Activated CD4-positive, alpha-beta memory T cell treated with anti-CD3 and anti-CD28 coated beads for 36 hours (primary cell): Measurements from ENCODE around the gene TCAF1. TPM values are rescaled to one million over a fixed set of nuclear protein-coding genes. Genes with fewer than 3 reads are reported as not detected.
"Not testable (repeated sequence)": the region's sequence is repeated elsewhere in the genome, so short reads cannot be mapped to it uniquely, and the experiment has no call there.

Experiments
- CTCF ChIA-PET: fragments of 350-600 bp; sonication (Branson Sonifier 250); formaldehyde crosslinking; loops from one replicate; lab custom pipeline; 2021; ENCODE audit warnings: antibody characterized with exemption, inconsistent platforms; lab: Charles Lee
- POLR2A ChIA-PET: fragments of 350-600 bp; sonication (Branson Sonifier 250); formaldehyde crosslinking; loops from one replicate; lab custom pipeline; 2021; ENCODE audit warnings: antibody characterized with exemption; lab: Charles Lee
- DNase-seq: peaks from one replicate; pipeline ENCODE4 v3.0.0-alpha.2; 2020
- H3K27ac Mint-ChIP-seq: one replicate; pipeline ENCODE4 v1.8.0; 2021; ENCODE audit warnings: mixed read lengths
- H3K27me3 Mint-ChIP-seq: one replicate; pipeline ENCODE4 v1.8.0; 2021; ENCODE audit warnings: mixed read lengths
- H3K36me3 Mint-ChIP-seq: one replicate; pipeline ENCODE4 v1.8.0; 2021; ENCODE audit warnings: mixed read lengths
- H3K4me1 Mint-ChIP-seq: one replicate; pipeline ENCODE4 v1.8.0; 2021; ENCODE audit warnings: low read depth, mixed read lengths
- H3K4me3 Mint-ChIP-seq: one replicate; pipeline ENCODE4 v1.8.0; 2021; ENCODE audit warnings: mild to moderate bottlenecking, mixed read lengths
- H3K9me3 Mint-ChIP-seq: one replicate; pipeline ENCODE4 v1.8.0; 2021; ENCODE audit warnings: mixed read lengths
- intact Hi-C: fragments of 100-400 bp; cut with micrococcal nuclease; formaldehyde crosslinking; loops from one replicate; pipeline ENCODE4 v1.15.1; 2023
- total RNA-seq, 2 experiments: library from RNA; stranded (reverse); gene quantifications; one replicate each; pipeline ENCODE4 v1.2.3, GENCODE V29; 2021

TCAF1 gene
- total RNA-seq, 2 experiments from 2014 or later = 25.8 to 26.1 TPM

DNA sequence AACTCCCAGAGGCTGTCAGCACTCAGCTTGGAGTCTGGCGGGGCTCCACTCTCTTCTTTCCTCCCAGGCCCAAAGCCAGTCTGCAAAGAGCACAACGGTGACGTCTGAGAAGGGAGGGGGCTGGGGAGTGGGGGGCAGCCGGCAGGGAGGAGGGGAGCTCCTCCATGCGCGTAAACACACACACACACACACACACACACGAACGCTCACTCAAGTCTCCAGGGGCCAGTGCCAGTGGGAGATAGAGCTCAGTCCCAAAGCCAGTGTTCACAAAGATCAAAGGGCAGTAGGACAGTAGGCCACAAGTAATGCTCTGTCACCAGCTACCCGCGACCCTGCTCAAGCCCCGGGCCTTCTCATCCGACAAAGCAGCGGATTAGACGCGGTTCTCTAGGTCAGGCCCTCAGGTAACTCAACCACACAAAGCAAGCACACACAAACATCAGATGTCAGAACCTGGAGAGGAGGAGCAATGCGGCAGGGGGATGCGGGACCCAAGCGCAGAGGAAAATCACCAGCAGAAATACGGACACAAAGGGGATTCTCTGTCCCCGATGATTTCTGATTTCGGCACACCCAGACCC is 19.9 kb downstream of the TCAF1 start:
- H3K36me3 Mint-ChIP-seq = peaks cover 3% of the 10 kb centered on the region
- H3K27me3 Mint-ChIP-seq = peaks cover 21% of the 10 kb centered on the region
- ChIA-PET CTCF (interaction anchor here (1.0 to 1.4 kb wide), 2 partner anchors 11 to 19 kb away, joined by 3 read pairs; no protein-coding TSS in a partner anchor), POLR2A (no interaction called here)
- DNase-seq = no peak
- intact Hi-C loops = no loop called here
- no peak overlapping the region for H3K27ac Mint-ChIP-seq
- peaks cover 15% of the 10 kb centered on the region for H3K4me1 Mint-ChIP-seq
- no peak overlapping the region for H3K4me3 Mint-ChIP-seq
- no peaks in the 10 kb centered on the region for H3K9me3 Mint-ChIP-seq

DNA sequence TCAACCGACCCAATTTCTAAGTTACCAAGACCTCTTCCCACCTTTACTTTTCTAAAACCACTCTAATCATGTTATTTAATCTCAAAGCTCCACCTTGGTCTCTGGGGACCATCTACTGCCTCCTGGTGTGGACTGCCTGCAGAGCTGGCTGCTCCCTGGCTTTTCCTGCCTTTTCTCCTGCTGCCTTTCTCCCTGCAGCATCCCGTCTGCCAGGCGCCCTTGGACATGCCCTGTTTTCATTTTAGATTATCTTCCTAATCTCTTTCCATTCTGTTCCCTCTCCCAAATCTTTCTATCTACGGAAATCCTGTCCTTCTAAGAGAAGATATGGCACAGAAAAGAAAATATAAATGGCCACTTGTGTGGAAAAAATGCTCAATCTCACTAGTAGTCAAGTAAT is 23.1 kb downstream of the TCAF1 start:
- Mint-ChIP-seq H3K27ac (no peak overlapping the region), H3K36me3 (peaks cover 10% of the 10 kb centered on the region), H3K4me3 (no peak overlapping the region), H3K9me3 (no peaks in the 10 kb centered on the region), H3K27me3 (peaks cover 9% of the 10 kb centered on the region), H3K4me1 (peaks cover 9% of the 10 kb centered on the region)
- ChIA-PET CTCF (no interaction called here), POLR2A (no interaction called here)
- intact Hi-C loops = no loop called here
- no peak for DNase-seq

- intact Hi-C loops = no loop called here
- Mint-ChIP-seq H3K27me3 (peaks cover under 1% of the 10 kb centered on the region), H3K4me1 (no peaks in the 10 kb centered on the region), H3K4me3 (no peak overlapping the region), H3K36me3 (peaks cover 10% of the 10 kb centered on the region), H3K9me3 (no peaks in the 10 kb centered on the region), H3K27ac (no peak overlapping the region)
- DNase-seq = no peak
- POLR2A ChIA-PET = no interaction called here
- CTCF ChIA-PET = interaction anchor here (1.4 kb wide), 1 partner anchor 16 kb away, joined by 3 read pairs; no protein-coding TSS in a partner anchor
Observed at GRCh38 chr7:143877098-143877497, 24.9 kb downstream of the TCAF1 start.

- Mint-ChIP-seq H3K27ac (no peak overlapping the region), H3K4me1 (no peaks in the 10 kb centered on the region), H3K4me3 (no peak overlapping the region), H3K36me3 (peaks cover 10% of the 10 kb centered on the region), H3K9me3 (no peaks in the 10 kb centered on the region), H3K27me3 (no peaks in the 10 kb centered on the region)
- intact Hi-C loops = no loop called here
- ChIA-PET POLR2A (no interaction called here), CTCF (interaction anchor here (1.4 kb wide), 1 partner anchor 17 kb away, joined by 3 read pairs; no protein-coding TSS in a partner anchor)
- no peak for DNase-seq
Observed at GRCh38 chr7:143876218-143876617, 25.8 kb downstream of the TCAF1 start.

DNA sequence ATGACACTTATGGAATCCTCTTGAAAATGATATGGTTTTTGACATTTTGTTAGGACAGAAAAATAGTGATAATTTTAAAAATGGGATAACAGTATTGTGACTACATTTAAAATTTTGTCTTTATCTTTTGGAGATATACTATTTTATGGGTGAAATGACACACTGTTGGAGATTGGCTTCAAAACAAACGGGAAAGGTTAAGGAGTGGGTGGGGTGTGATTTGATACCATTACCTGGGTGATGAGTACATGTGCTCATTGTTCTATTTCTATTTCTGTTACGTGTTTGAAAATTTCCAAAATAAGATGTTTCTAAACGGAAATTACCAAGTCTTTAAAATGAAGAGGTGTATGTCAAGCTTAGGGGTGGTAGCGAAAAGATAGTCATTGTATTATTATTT is 28.7 kb downstream of the TCAF1 start:
- POLR2A ChIA-PET, CTCF ChIA-PET, intact Hi-C loops: not testable (repeated sequence)

DNA sequence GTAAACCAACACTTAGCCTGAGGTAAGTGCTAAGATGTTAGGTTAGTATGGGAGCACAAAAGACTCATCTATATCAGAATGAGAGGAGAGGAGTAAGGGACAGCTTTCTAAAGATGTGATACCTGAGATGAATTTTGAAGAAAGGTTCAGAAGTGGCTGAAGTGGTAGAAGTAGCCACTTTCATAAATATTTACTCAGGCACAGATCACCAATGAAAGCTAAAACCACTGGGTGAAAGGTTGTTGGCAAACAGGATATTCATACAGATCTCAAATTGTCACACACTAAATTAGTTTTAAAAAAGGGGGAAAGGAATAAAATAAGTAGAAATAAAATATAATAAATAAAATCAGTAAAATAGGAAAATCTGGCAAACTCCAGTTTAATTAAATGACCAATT is 30.4 kb downstream of the TCAF1 start:
- intact Hi-C loops, POLR2A ChIA-PET, CTCF ChIA-PET, H3K4me3 Mint-ChIP-seq, H3K27me3 Mint-ChIP-seq, H3K36me3 Mint-ChIP-seq, H3K9me3 Mint-ChIP-seq, H3K27ac Mint-ChIP-seq, H3K4me1 Mint-ChIP-seq, DNase-seq: not testable (repeated sequence)

More for the DNA sequence above, 28.7 kb downstream of the TCAF1 start:
- H3K27me3 Mint-ChIP-seq, H3K36me3 Mint-ChIP-seq, H3K4me1 Mint-ChIP-seq, H3K9me3 Mint-ChIP-seq, H3K4me3 Mint-ChIP-seq, H3K27ac Mint-ChIP-seq, DNase-seq: not testable (repeated sequence)

- intact Hi-C loops, H3K27ac Mint-ChIP-seq, POLR2A ChIA-PET, H3K4me1 Mint-ChIP-seq, H3K36me3 Mint-ChIP-seq, H3K27me3 Mint-ChIP-seq, CTCF ChIA-PET, H3K4me3 Mint-ChIP-seq, DNase-seq, H3K9me3 Mint-ChIP-seq: not testable (repeated sequence)
Observed at GRCh38 chr7:143857994-143858393, 44.0 kb downstream of the TCAF1 start.

GRCh38 chr7:143855443-143855842 is 46.5 kb downstream of the TCAF1 start:
- H3K36me3 Mint-ChIP-seq, H3K27ac Mint-ChIP-seq, H3K27me3 Mint-ChIP-seq, POLR2A ChIA-PET, H3K4me3 Mint-ChIP-seq, DNase-seq, H3K9me3 Mint-ChIP-seq, H3K4me1 Mint-ChIP-seq, CTCF ChIA-PET, intact Hi-C loops: not testable (repeated sequence)

- Mint-ChIP-seq H3K27ac (no peak overlapping the region), H3K4me3 (no peak overlapping the region), H3K9me3 (no peaks in the 10 kb centered on the region), H3K36me3 (no peaks in the 10 kb centered on the region), H3K4me1 (no peaks in the 10 kb centered on the region), H3K27me3 (no peaks in the 10 kb centered on the region)
- ChIA-PET POLR2A (no interaction called here), CTCF (no interaction called here)
- intact Hi-C loops = no loop called here
- no peak for DNase-seq
Observed at GRCh38 chr7:143850682-143851081, 51.3 kb downstream of the TCAF1 start.

DNA sequence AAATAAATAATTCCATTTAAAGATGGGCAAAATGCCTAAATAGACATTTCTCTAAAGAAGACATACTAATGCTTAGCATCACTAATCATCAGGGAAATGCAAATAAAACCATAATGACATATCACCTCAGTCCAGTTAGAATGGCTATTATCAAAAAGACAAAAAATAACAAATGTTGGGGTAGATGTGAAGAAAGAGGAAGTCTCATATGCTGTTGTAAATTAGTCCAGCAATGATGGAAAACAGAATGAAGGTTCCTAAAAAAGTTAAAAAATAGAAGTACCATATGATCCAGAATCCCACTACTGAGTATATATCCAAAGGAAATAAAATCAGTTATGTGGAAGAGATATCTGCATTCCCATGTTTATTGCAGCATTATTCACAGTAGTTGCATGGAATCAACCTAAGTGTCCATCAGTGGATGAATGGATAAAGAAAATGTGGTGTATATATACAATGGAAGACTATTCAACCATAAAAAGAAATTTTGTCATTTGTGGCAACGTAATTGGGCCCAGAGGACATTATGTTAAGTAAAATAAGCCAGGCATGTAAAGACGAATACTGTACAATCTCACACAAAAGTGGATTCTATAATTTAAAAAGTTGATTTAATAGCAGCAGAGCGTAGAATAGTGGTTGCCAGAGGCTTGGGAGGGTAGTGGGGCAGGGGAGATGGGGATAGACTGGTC is 52.0 kb downstream of the TCAF1 start:
- POLR2A ChIA-PET = no interaction called here
- H3K4me3 Mint-ChIP-seq = no peak overlapping the region
- peaks cover 2% of the 10 kb centered on the region for H3K36me3 Mint-ChIP-seq
- intact Hi-C loops = no loop called here
- CTCF ChIA-PET = no interaction called here
- no peak overlapping the region for H3K27ac Mint-ChIP-seq
- no peaks in the 10 kb centered on the region for H3K4me1 Mint-ChIP-seq
- H3K27me3 Mint-ChIP-seq = no peaks in the 10 kb centered on the region
- H3K9me3 Mint-ChIP-seq = peaks cover 6% of the 10 kb centered on the region
- no peak for DNase-seq

GRCh38 chr7:143848192-143848591 is 53.8 kb downstream of the TCAF1 start:
- H3K9me3 Mint-ChIP-seq = peaks cover 6% of the 10 kb centered on the region
- H3K27me3 Mint-ChIP-seq = no peaks in the 10 kb centered on the region
- H3K4me3 Mint-ChIP-seq = no peak overlapping the region
- peaks cover 2% of the 10 kb centered on the region for H3K36me3 Mint-ChIP-seq
- no peak for DNase-seq
- intact Hi-C loops = no loop called here
- ChIA-PET CTCF (no interaction called here), POLR2A (no interaction called here)
- no peaks in the 10 kb centered on the region for H3K4me1 Mint-ChIP-seq
- H3K27ac Mint-ChIP-seq = no peak overlapping the region

- H3K4me3 Mint-ChIP-seq = no peak overlapping the region
Observed at GRCh38 chr7:143846692-143847091, 55.3 kb downstream of the TCAF1 start.

DNA sequence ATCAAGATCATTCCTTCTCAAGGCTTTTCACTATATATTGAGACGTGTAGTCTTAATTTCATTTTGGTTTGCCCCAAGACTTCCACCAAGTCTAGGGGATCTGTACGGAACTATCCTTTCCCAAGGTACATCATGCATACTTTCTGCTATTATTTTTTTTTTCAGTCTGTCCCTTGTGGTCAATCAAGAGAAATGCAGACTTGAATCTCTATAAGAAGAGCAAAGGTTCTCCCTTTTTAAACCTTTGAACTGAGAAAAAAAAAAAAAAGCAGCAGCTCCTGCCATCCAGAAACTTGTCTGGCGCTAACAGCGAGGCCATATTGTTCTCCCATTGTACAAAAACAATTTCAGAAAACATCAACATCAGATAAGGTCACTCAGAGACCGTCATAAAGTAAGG is 60.3 kb downstream of the TCAF1 start:
- POLR2A ChIA-PET, H3K27ac Mint-ChIP-seq, intact Hi-C loops, H3K4me3 Mint-ChIP-seq, H3K9me3 Mint-ChIP-seq, H3K27me3 Mint-ChIP-seq, H3K4me1 Mint-ChIP-seq, CTCF ChIA-PET, H3K36me3 Mint-ChIP-seq, DNase-seq: not testable (repeated sequence)

More at GRCh38 chr7:143846692-143847091, 55.3 kb downstream of the TCAF1 start:
- H3K27me3 Mint-ChIP-seq = no peaks in the 10 kb centered on the region
- CTCF ChIA-PET = no interaction called here
- H3K4me1 Mint-ChIP-seq = no peaks in the 10 kb centered on the region
- peaks cover 2% of the 10 kb centered on the region for H3K36me3 Mint-ChIP-seq
- POLR2A ChIA-PET = no interaction called here
- peaks cover 6% of the 10 kb centered on the region for H3K9me3 Mint-ChIP-seq
- DNase-seq = no peak
- no peak overlapping the region for H3K27ac Mint-ChIP-seq
- intact Hi-C loops = no loop called here
